ENCODE data around the gene SPEF1. TPM values are rescaled to one million over a fixed set of nuclear protein-coding genes. Genes with fewer than 3 reads are reported as not detected.

Gene SPEF1
- polyA plus RNA-seq, 3 donors: 0.09 TPM; not detected in 2

DNA sequence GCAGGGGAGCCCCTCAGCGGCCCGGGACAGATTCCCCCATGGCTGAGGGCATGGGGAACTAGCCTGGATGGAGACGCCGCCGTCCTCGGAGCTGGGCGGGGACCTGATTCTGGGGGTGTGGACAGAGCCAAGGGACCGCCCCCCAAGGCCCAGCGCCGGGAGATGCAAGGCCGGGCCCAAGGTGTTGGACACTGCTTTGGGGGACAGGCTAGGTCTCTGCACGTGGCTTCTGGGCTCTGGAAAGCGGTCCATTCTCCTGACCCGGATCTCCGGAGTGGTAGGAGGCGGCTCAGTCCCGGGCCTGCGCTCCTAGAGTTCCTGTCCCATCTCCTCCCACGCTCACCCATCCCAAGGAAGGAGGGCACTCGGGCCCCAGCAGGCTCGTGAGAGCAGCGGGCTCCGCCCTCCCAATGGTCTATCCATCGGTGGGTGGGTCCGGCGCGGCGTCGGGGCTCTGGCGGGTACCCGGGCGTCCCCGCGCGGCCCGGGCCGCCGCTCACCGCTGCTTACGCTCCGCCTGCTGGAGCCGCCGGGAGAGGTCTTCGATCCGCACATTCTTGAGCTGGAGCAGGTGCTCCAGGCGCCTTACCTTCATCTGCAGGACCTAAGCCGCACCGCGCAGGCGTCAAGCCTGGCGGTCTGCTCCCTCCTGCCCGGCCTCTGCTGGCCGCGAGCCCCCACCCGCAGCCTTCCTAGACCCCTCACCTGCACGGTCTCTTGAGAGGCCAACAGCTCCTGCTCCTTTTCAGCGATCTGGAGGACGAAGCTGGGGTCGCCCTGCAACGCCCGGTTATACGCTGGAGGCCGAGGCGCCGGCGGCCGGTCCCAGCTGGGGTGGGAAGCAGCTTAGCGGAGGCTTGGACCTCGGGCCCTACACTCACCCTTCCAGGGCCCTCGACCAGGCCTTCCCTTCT, 3.3 kb downstream of the SPEF1 start:
- intact Hi-C loops (cut with micrococcal nuclease): no loop called here
- Mint-ChIP-seq H3K27me3 (ENCODE audit: low read depth in 3 of 3) (peaks cover 27 to 37% (median 28%) of the 10 kb centered on the region in 3 donors), H3K36me3 (peaks cover 3% of the 10 kb centered on the region in 2 donors), H3K4me3 (peak overlapping the region; percentile 89 to 97), H3K4me1 (peaks cover 45% of the 10 kb centered on the region), H3K9me3 (peaks cover 0 to 10% (median 4%) of the 10 kb centered on the region in 7 donors), H3K27ac (peak overlapping the region in 2 of 7 donors; percentile 15 to 66)
- peaks cover 10% of the 10 kb centered on the region in 2 donors for H3K9me3 ChIP-seq (replicated peaks in 1 of 2; ENCODE audit: control insufficient read depth in 1 of 2, insufficient read depth in 1 of 2, low read length in 2 of 2)
- 2% methylated on average over 69 of the region's 70 CpGs for WGBS (ENCODE audit: insufficient coverage)
- peak overlapping the region; percentile 43 for H3K9ac ChIP-seq (ENCODE audit: insufficient read depth, low read length, poor library complexity, severe bottlenecking)
- H3K4me3 ChIP-seq (replicated peaks in 1 of 3; ENCODE audit: low read depth in 2 of 3, low read length in 3 of 3): peak overlapping the region; percentile 40 to 78 (median 46)
- H3K4me1 ChIP-seq (ENCODE audit: control insufficient read depth in 1 of 2, insufficient read depth in 2 of 2, low read length in 2 of 2): peaks cover 31% of the 10 kb centered on the region in 2 donors
- peak overlapping the region; percentile 95 for H3K4me2 ChIP-seq (replicated peaks; ENCODE audit: extremely low read depth, low read length, poor library complexity, severe bottlenecking)
- peak overlapping the region; percentile 91 for H2AFZ ChIP-seq (ENCODE audit: insufficient read depth, low read depth, low read length, poor library complexity, severe bottlenecking)
- TF ChIP-seq, protein P1, sequence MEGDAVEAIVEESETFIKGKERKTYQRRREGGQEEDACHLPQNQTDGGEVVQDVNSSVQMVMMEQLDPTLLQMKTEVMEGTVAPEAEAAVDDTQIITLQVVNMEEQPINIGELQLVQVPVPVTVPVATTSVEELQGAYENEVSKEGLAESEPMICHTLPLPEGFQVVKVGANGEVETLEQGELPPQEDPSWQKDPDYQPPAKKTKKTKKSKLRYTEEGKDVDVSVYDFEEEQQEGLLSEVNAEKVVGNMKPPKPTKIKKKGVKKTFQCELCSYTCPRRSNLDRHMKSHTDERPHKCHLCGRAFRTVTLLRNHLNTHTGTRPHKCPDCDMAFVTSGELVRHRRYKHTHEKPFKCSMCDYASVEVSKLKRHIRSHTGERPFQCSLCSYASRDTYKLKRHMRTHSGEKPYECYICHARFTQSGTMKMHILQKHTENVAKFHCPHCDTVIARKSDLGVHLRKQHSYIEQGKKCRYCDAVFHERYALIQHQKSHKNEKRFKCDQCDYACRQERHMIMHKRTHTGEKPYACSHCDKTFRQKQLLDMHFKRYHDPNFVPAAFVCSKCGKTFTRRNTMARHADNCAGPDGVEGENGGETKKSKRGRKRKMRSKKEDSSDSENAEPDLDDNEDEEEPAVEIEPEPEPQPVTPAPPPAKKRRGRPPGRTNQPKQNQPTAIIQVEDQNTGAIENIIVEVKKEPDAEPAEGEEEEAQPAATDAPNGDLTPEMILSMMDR (IDR thresholded peaks at IDR 0.05): no peak
- H4K20me1 ChIP-seq (ENCODE audit: insufficient read depth, low read length): peaks cover 23% of the 10 kb centered on the region
- H3K27ac ChIP-seq (ENCODE audit: low read depth in 1 of 2, low read length in 2 of 2): no peak overlapping the region
- peaks cover 17 to 23% of the 10 kb centered on the region in 2 donors for H3K27me3 ChIP-seq (ENCODE audit: control insufficient read depth in 2 of 2, insufficient read depth in 2 of 2, low read length in 2 of 2)
- peak; percentile 36 to 58 (median 40) for DNase-seq
- H3K36me3 ChIP-seq (replicated peaks in 1 of 2; ENCODE audit: control insufficient read depth in 1 of 2, insufficient read depth in 2 of 2, low read length in 2 of 2): no peaks in the 10 kb centered on the region
- H3K79me2 ChIP-seq (ENCODE audit: insufficient read depth, low read length): no peaks in the 10 kb centered on the region

DNA sequence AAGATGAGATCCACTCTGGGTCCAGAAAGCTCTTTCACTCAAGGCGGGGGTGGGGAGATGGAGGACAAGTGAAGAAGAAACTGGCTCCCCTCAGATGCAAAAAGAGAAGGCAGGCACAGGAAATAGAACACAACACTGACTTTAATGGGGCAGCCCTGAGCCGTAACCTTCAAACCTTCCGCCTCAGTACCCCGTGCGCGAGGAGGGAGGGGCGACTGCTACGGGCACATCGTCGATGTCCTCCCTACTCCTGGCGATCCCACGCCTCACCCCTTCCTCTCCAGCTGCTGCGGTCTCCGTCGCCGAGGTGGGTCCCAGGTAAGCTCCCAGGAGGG, 3.9 kb downstream of the SPEF1 start:
- H3K9me3 ChIP-seq (replicated peaks in 1 of 2; ENCODE audit: control insufficient read depth in 1 of 2, insufficient read depth in 1 of 2, low read length in 2 of 2): peaks cover 10 to 11% of the 10 kb centered on the region in 2 donors
- TF ChIP-seq, protein P1 (IDR thresholded peaks at IDR 0.05): no peak
- peak overlapping the region; percentile 91 for H2AFZ ChIP-seq (ENCODE audit: insufficient read depth, low read depth, low read length, poor library complexity, severe bottlenecking)
- peak overlapping the region; percentile 40 to 78 (median 46) for H3K4me3 ChIP-seq (replicated peaks in 1 of 3; ENCODE audit: low read depth in 2 of 3, low read length in 3 of 3)
- no peaks in the 10 kb centered on the region for H3K36me3 ChIP-seq (replicated peaks in 1 of 2; ENCODE audit: control insufficient read depth in 1 of 2, insufficient read depth in 2 of 2, low read length in 2 of 2)
- no peak overlapping the region for H3K27ac ChIP-seq (ENCODE audit: low read depth in 1 of 2, low read length in 2 of 2)
- H3K27me3 ChIP-seq (ENCODE audit: control insufficient read depth in 2 of 2, insufficient read depth in 2 of 2, low read length in 2 of 2): peaks cover 17 to 23% of the 10 kb centered on the region in 2 donors
- peaks cover 27 to 37% (median 28%) of the 10 kb centered on the region in 3 donors for H3K27me3 Mint-ChIP-seq (ENCODE audit: low read depth in 3 of 3)
- no peaks in the 10 kb centered on the region for H3K79me2 ChIP-seq (ENCODE audit: insufficient read depth, low read length)
- H3K4me2 ChIP-seq (replicated peaks; ENCODE audit: extremely low read depth, low read length, poor library complexity, severe bottlenecking): peak overlapping the region; percentile 95
- no peak for DNase-seq
- peak overlapping the region; percentile 89 to 97 for H3K4me3 Mint-ChIP-seq
- peak overlapping the region in 2 of 7 donors; percentile 15 to 66 for H3K27ac Mint-ChIP-seq
- peak overlapping the region; percentile 43 for H3K9ac ChIP-seq (ENCODE audit: insufficient read depth, low read length, poor library complexity, severe bottlenecking)
- peaks cover 0 to 13% (median 5%) of the 10 kb centered on the region in 7 donors for H3K9me3 Mint-ChIP-seq
- peaks cover 3% of the 10 kb centered on the region in 2 donors for H3K36me3 Mint-ChIP-seq
- intact Hi-C loops (cut with micrococcal nuclease): no loop called here
- H4K20me1 ChIP-seq (ENCODE audit: insufficient read depth, low read length): peaks cover 17% of the 10 kb centered on the region
- whole genome bisulfite sequencing (ENCODE audit: insufficient coverage): 2% methylated on average over 14 of the region's 16 CpGs
- peaks cover 31% of the 10 kb centered on the region in 2 donors for H3K4me1 ChIP-seq (ENCODE audit: control insufficient read depth in 1 of 2, insufficient read depth in 2 of 2, low read length in 2 of 2)
- peaks cover 45% of the 10 kb centered on the region for H3K4me1 Mint-ChIP-seq
